GM23338 (cell line): ENCODE data around the gene HACL1. TPM values are rescaled to one million over a fixed set of nuclear protein-coding genes. Genes with fewer than 3 reads are reported as not detected.

ENCODE experiments used
- ATAC-seq: fragments of 200-7000 bp; cut with Tn5 transposase; 3 replicates; pipeline ENCODE4 v1.9.1; 2020
- DNase-seq: peaks from one replicate; pipeline ENCODE4 v3.0.0-alpha.2; 2015; ENCODE audit warnings: low spot score
- H2AFZ ChIP-seq: fragments of 200-600 bp; sonication (generic); 2 replicates; pipeline ENCODE4 v1.8.0; 2016; ENCODE audit warnings: antibody characterized with exemption, mild to moderate bottlenecking, moderate library complexity
- H3F3A ChIP-seq: fragments of 200-600 bp; sonication (generic); replicated peaks from 2 replicates; pipeline ENCODE4 v1.8.0; 2017; ENCODE audit warnings: antibody characterized with exemption, mixed run types, low read depth
- H3K27ac ChIP-seq: fragments of 200-600 bp; sonication (generic); 2 replicates; pipeline ENCODE4 v1.6.1; 2016; ENCODE audit warnings: low read depth
- H3K27me3 ChIP-seq: fragments of 200-600 bp; sonication (generic); 2 replicates; pipeline ENCODE4 v1.8.0; 2016; ENCODE audit warnings: mild to moderate bottlenecking, mixed run types, moderate library complexity; ENCODE audit not compliant: insufficient read depth
- H3K36me3 ChIP-seq: fragments of 200-600 bp; sonication (generic); 2 replicates; pipeline ENCODE4 v1.8.0; 2016; ENCODE audit warnings: mild to moderate bottlenecking; ENCODE audit not compliant: insufficient read depth
- H3K4me1 ChIP-seq: fragments of 200-600 bp; sonication (generic); 2 replicates; pipeline ENCODE4 v1.8.0; 2016; ENCODE audit warnings: mild to moderate bottlenecking, moderate library complexity; ENCODE audit not compliant: insufficient read depth
- H3K4me2 ChIP-seq: fragments of 200-600 bp; sonication (generic); 2 replicates; pipeline ENCODE4 v1.7.1; 2017; ENCODE audit warnings: mixed run types
- H3K4me3 ChIP-seq: fragments of 200-600 bp; sonication (generic); 2 replicates; pipeline ENCODE4 v1.6.1; 2016; ENCODE audit warnings: mixed run types
- H3K79me2 ChIP-seq: fragments of 200-600 bp; sonication (generic); replicated peaks from 2 replicates; pipeline ENCODE4 v1.8.0; 2017; ENCODE audit warnings: mild to moderate bottlenecking; ENCODE audit not compliant: insufficient read depth
- H3K9me2 ChIP-seq: fragments of 200-600 bp; sonication (generic); 2 replicates; pipeline ENCODE4 v1.8.0; 2017; ENCODE audit not compliant: insufficient read depth
- H4K20me1 ChIP-seq: fragments of 200-600 bp; sonication (generic); replicated peaks from 2 replicates; pipeline ENCODE4 v1.8.0; 2017; ENCODE audit warnings: mild to moderate bottlenecking; ENCODE audit not compliant: insufficient read depth
- H3K27ac Mint-ChIP-seq: 2 replicates; pipeline ENCODE4 v1.8.0; 2020; ENCODE audit warnings: inconsistent platforms, mild to moderate bottlenecking, moderate library complexity, mixed read lengths
- H3K27me3 Mint-ChIP-seq: 3 replicates; pipeline ENCODE4 v1.8.0; 2022; ENCODE audit warnings: low read depth, mild to moderate bottlenecking, moderate library complexity, mixed read lengths, inconsistent platforms; ENCODE audit not compliant: insufficient read depth, poor library complexity
- H3K36me3 Mint-ChIP-seq: 3 replicates; pipeline ENCODE4 v1.8.0; 2021; ENCODE audit warnings: low read depth, mild to moderate bottlenecking, inconsistent platforms, moderate library complexity, mixed read lengths
- H3K4me1 Mint-ChIP-seq: 3 replicates; pipeline ENCODE4 v1.8.0; 2020; ENCODE audit warnings: mild to moderate bottlenecking, inconsistent platforms, mixed read lengths
- H3K4me3 Mint-ChIP-seq: 3 replicates; pipeline ENCODE4 v1.8.0; 2021; ENCODE audit warnings: moderate library complexity, mild to moderate bottlenecking, inconsistent platforms, mixed read lengths
- H3K9me3 Mint-ChIP-seq: 3 replicates; pipeline ENCODE4 v1.8.0; 2020; ENCODE audit warnings: moderate library complexity, mild to moderate bottlenecking, inconsistent platforms, mixed read lengths
- CREB1 ChIP-seq: fragments of 250-450 bp; sonication (Bioruptor Pico); IDR thresholded peaks from 2 replicates; pipeline ENCODE4 v1.5.0; 2020; ENCODE audit warnings: low read depth, mild to moderate bottlenecking, moderate library complexity
- CTCF ChIP-seq, 2 experiments: fragments of 200-600 bp in 1 of 2; sonication (generic) in 1 of 2; conservative IDR thresholded peaks; 2 replicates each; pipeline versions ENCODE4 v1.5.1 to v1.6.1; 2016 to 2017; ENCODE audit warnings: antibody characterized with exemption in 2 of 2, low read depth in 2 of 2, mild to moderate bottlenecking in 2 of 2, moderate library complexity in 1 of 2
- ETS1 ChIP-seq: IDR thresholded peaks from 2 replicates; pipeline ENCODE4 v1.6.1; 2016; ENCODE audit warnings: antibody characterized with exemption
- EZH2 ChIP-seq: fragments of 200-600 bp; sonication (generic); IDR thresholded peaks from one replicate; pipeline ENCODE4 v1.8.0; 2017; ENCODE audit warnings: antibody characterized with exemption, mild to moderate bottlenecking, low read depth; ENCODE audit not compliant: unreplicated experiment
- NANOG ChIP-seq: IDR thresholded peaks from 2 replicates; pipeline ENCODE4 v1.6.1; 2016; ENCODE audit warnings: antibody characterized with exemption, borderline replicate concordance
- POLR2AphosphoS5 ChIP-seq: IDR thresholded peaks from 2 replicates; pipeline ENCODE4 v1.6.1; 2016; ENCODE audit warnings: antibody characterized with exemption, low read depth
- REST ChIP-seq: IDR thresholded peaks from one replicate; pipeline ENCODE4 v1.6.1; 2018; ENCODE audit warnings: antibody characterized with exemption; ENCODE audit not compliant: unreplicated experiment
- STAT1 ChIP-seq: IDR thresholded peaks from one replicate; pipeline ENCODE4 v1.6.1; 2016; ENCODE audit warnings: antibody characterized with exemption; ENCODE audit not compliant: unreplicated experiment
- ZNF114 ChIP-seq: fragments of 250-450 bp; sonication (Bioruptor Pico); IDR thresholded peaks from 2 replicates; pipeline ENCODE4 v1.5.0; 2020; ENCODE audit warnings: mild to moderate bottlenecking, moderate library complexity
- ZNF331 ChIP-seq: fragments of 250-450 bp; sonication (Bioruptor Pico); IDR thresholded peaks from 2 replicates; pipeline ENCODE4 v1.5.0; 2020; ENCODE audit warnings: low read depth, mild to moderate bottlenecking, moderate library complexity
- ZNF462 ChIP-seq: fragments of 250-450 bp; sonication (Bioruptor Pico); IDR thresholded peaks from 2 replicates; pipeline ENCODE4 v1.5.0; 2020; ENCODE audit warnings: mild to moderate bottlenecking, moderate library complexity
- polyA plus RNA-seq: library from polyadenylated mRNA; unstranded; fragments of >200 nt; fragmentation: Nextera tagmentation; extraction: Ambion mirVana; gene quantifications from 2 replicates; pipeline ENCODE4 v1.2.1, GENCODE V29; 2016
- total RNA-seq: library from RNA; depleted of rRNA; stranded (reverse); fragments of >200 nt; shearing (Covaris generic); gene quantifications from 2 replicates; pipeline ENCODE4 v1.2.3, GENCODE V29; 2014

HACL1 gene
- total and polyA plus RNA-seq, 2 experiments from 2014 or later = 19.6 to 33.5 TPM

- Mint-ChIP-seq H3K4me3 (no peak overlapping the region), H3K27ac (no peak overlapping the region), H3K27me3 (no peaks in the 10 kb centered on the region), H3K9me3 (no peaks in the 10 kb centered on the region), H3K36me3 (no peaks in the 10 kb centered on the region), H3K4me1 (no peaks in the 10 kb centered on the region)
- no peaks in the 10 kb centered on the region for H3F3A ChIP-seq
- no peaks in the 10 kb centered on the region for H3K9me2 ChIP-seq
- no peak overlapping the region for H2AFZ ChIP-seq
- ATAC-seq (no peak), DNase-seq (no peak)
- H3K27ac ChIP-seq = no peak overlapping the region
- H3K79me2 ChIP-seq = no peaks in the 10 kb centered on the region
- no peaks in the 10 kb centered on the region for H3K4me1 ChIP-seq
- no peak overlapping the region for H3K4me3 ChIP-seq
- H4K20me1 ChIP-seq = no peaks in the 10 kb centered on the region; the same call in 1 of the 2 replicates
- TF ChIP-seq NANOG (no peak), ETS1 (no peak), REST (no peak), ZNF462 (CRISPR knock-in tag) (no peak), ZNF114 (no peak), CTCF (conservative IDR thresholded peaks at IDR 0.05; ENCODE audit: low read depth in 2 of 2) (no peak), POLR2AphosphoS5 (no peak), CREB1 (no peak), EZH2 (no peak), STAT1 (no peak), ZNF331 (CRISPR knock-in tag) (no peak)
- no peaks in the 10 kb centered on the region for H3K36me3 ChIP-seq
- no peak overlapping the region for H3K4me2 ChIP-seq
- no peaks in the 10 kb centered on the region for H3K27me3 ChIP-seq
Measured at GRCh38 chr3:15536856-15537255, 64.5 kb downstream of the HACL1 start.
